SK-N-SH (cell line): ENCODE measurements around the gene OTOA. TPM values are rescaled to one million over a fixed set of nuclear protein-coding genes. Genes with fewer than 3 reads are reported as not detected.

Experiments
- CTCF ChIA-PET: fragments of 300-600, 350-600 bp; formaldehyde crosslinking; extraction: SDS; loops from one replicate; lab custom pipeline; 2021; lab: Yijun Ruan, JAX
- POLR2A ChIA-PET: fragments of 350-600 bp; sonication (Branson Sonifier 250); formaldehyde crosslinking; extraction: SDS; loops from one replicate; lab custom pipeline; 2020; ENCODE audit warnings: antibody characterized with exemption, inconsistent platforms; lab: Yijun Ruan, JAX
- DNase-seq: peaks from one replicate; pipeline ENCODE4 v3.0.0; 2012
- H2AFZ ChIP-seq: fragments of 200-600 bp; sonication (generic); 2 replicates; pipeline ENCODE4 v1.8.1; 2016; ENCODE audit warnings: antibody characterized with exemption, mild to moderate bottlenecking, low read depth
- H3F3A ChIP-seq: fragments of 200-600 bp; sonication (generic); replicated peaks from 2 replicates; pipeline ENCODE3; 2016; ENCODE audit warnings: antibody characterized with exemption, mild to moderate bottlenecking; ENCODE audit not compliant: insufficient read depth
- H3K27ac ChIP-seq, 2 experiments: fragments of 200-500 bp in 1 of 2; fragments of 200-600 bp in 1 of 2; sonication (Bioruptor generic) in 1 of 2; sonication (generic), shearing (Covaris generic) in 1 of 2; 2 replicates each; pipeline versions ENCODE4 v1.5.1 to v1.6.1; 2014 to 2016; ENCODE audit warnings: low read depth in 2 of 2, inconsistent platforms in 1 of 2, low read length in 1 of 2, mild to moderate bottlenecking in 1 of 2, mixed read lengths in 1 of 2
- H3K27me3 ChIP-seq: fragments of 200-600 bp; sonication (generic), shearing (Covaris generic); 2 replicates; pipeline ENCODE4 v1.6.1; 2016; ENCODE audit warnings: mixed run types; ENCODE audit not compliant: insufficient read depth
- H3K36me3 ChIP-seq, 2 experiments: fragments of 200-500 bp in 1 of 2; fragments of 200-600 bp in 1 of 2; sonication (Bioruptor generic) in 1 of 2; sonication (generic) in 1 of 2; replicated peaks in 1 of 2; 2 replicates each; pipeline versions ENCODE3 to v1.5.1; 2014 to 2016; ENCODE audit warnings: low read length in 1 of 2, mild to moderate bottlenecking in 1 of 2; ENCODE audit not compliant: insufficient read depth in 2 of 2, control insufficient read depth in 1 of 2
- H3K4me1 ChIP-seq, 2 experiments: fragments of 200-500 bp in 1 of 2; fragments of 200-600 bp in 1 of 2; sonication (Bioruptor generic) in 1 of 2; sonication (generic), shearing (Covaris generic) in 1 of 2; 2 replicates each; pipeline versions ENCODE4 v1.5.1 to v1.6.1; 2014 to 2016; ENCODE audit warnings: low read depth in 1 of 2, low read length in 1 of 2, mixed run types in 1 of 2; ENCODE audit not compliant: insufficient read depth in 2 of 2, control insufficient read depth in 1 of 2
- H3K4me2 ChIP-seq: fragments of 200-600 bp; sonication (generic), shearing (Covaris generic); 2 replicates; pipeline ENCODE4 v1.6.1; 2017; ENCODE audit warnings: mixed run types
- H3K4me3 ChIP-seq, 2 experiments: fragments of 200-500 bp in 1 of 2; fragments of 200-600 bp in 1 of 2; sonication (Bioruptor generic) in 1 of 2; sonication (generic), shearing (Covaris generic) in 1 of 2; 2 replicates each; pipeline versions ENCODE4 v1.5.1 to v1.8.1; 2014 to 2016; ENCODE audit warnings: low read depth in 2 of 2, inconsistent platforms in 1 of 2, low read length in 1 of 2, mild to moderate bottlenecking in 1 of 2, mixed read lengths in 1 of 2, moderate library complexity in 1 of 2
- H3K79me2 ChIP-seq: fragments of 200-600 bp; sonication (generic); 2 replicates; pipeline ENCODE4 v1.8.1; 2017; ENCODE audit warnings: mild to moderate bottlenecking; ENCODE audit not compliant: insufficient read depth
- H3K9ac ChIP-seq: fragments of 200-600 bp; sonication (generic); 2 replicates; pipeline ENCODE4 v1.6.1; 2017; ENCODE audit warnings: mixed run types
- H3K9me2 ChIP-seq: fragments of 200-600 bp; sonication (generic); 2 replicates; pipeline ENCODE4 v1.6.1; 2017; ENCODE audit warnings: mixed run types
- H3K9me3 ChIP-seq: fragments of 200-600 bp; sonication (generic); 2 replicates; pipeline ENCODE4 v1.6.1; 2017; ENCODE audit warnings: mixed run types, mild to moderate bottlenecking, moderate library complexity
- H4K20me1 ChIP-seq: fragments of 200-600 bp; sonication (generic); 2 replicates; pipeline ENCODE4 v1.6.1; 2017; ENCODE audit warnings: mild to moderate bottlenecking, mixed run types; ENCODE audit not compliant: insufficient read depth
- CHD2 ChIP-seq: fragments of 150-350 bp; IDR thresholded peaks from 2 replicates; pipeline ENCODE4 v1.6.1; 2018; ENCODE audit warnings: low read length; ENCODE audit not compliant: partially characterized antibody
- ELF1 ChIP-seq: IDR thresholded peaks from 2 replicates; pipeline ENCODE4 v1.4.0; 2012
- FOXJ3 ChIP-seq: sonication (generic); formaldehyde crosslinking; IDR thresholded peaks from 2 replicates; pipeline ENCODE4 v1.5.1; 2020; ENCODE audit warnings: mild to moderate bottlenecking, missing genetic modification reagents
- FOXM1 ChIP-seq: IDR thresholded peaks from 2 replicates; pipeline ENCODE4 v1.4.0; 2012; ENCODE audit warnings: low read depth, mild to moderate bottlenecking
- GATA2 ChIP-seq: sonication (generic); formaldehyde crosslinking; IDR thresholded peaks from 2 replicates; pipeline ENCODE4 v1.5.0; 2020; ENCODE audit warnings: mild to moderate bottlenecking, missing genetic modification reagents
- IRF3 ChIP-seq: fragments of 150-350 bp; IDR thresholded peaks from 2 replicates; pipeline ENCODE4 v1.6.1; 2016; ENCODE audit warnings: mild to moderate bottlenecking, low read depth, low read length
- JUND ChIP-seq: IDR thresholded peaks from 2 replicates; pipeline ENCODE4 v1.4.0; 2012
- NFIC ChIP-seq: IDR thresholded peaks from 2 replicates; pipeline ENCODE4 v1.4.0; 2012; ENCODE audit warnings: borderline replicate concordance
- NRF1 ChIP-seq: IDR thresholded peaks from 2 replicates; pipeline ENCODE4 v1.6.1; 2012; ENCODE audit warnings: low read depth, mild to moderate bottlenecking, low read length
- POLR2AphosphoS5 ChIP-seq: IDR thresholded peaks from 2 replicates; pipeline ENCODE4 v1.6.1; 2012; ENCODE audit warnings: low read depth, low read length
- RAD21 ChIP-seq: IDR thresholded peaks from 2 replicates; pipeline ENCODE4 v1.6.1; 2012; ENCODE audit warnings: mild to moderate bottlenecking, low read length
- SMC3 ChIP-seq: IDR thresholded peaks from 2 replicates; pipeline ENCODE4 v1.6.1; 2012; ENCODE audit warnings: low read depth, low read length, improper control_type of control experiment
- TCF12 ChIP-seq: IDR thresholded peaks from 2 replicates; pipeline ENCODE4 v1.4.0; 2012
- TEAD4 ChIP-seq: IDR thresholded peaks from 2 replicates; pipeline ENCODE4 v1.4.0; 2012; ENCODE audit warnings: mild to moderate bottlenecking, borderline replicate concordance; ENCODE audit not compliant: insufficient read depth
- USF1 ChIP-seq: IDR thresholded peaks from 2 replicates; pipeline ENCODE4 v1.4.0; 2012; ENCODE audit warnings: low read depth, borderline replicate concordance
- YY1 ChIP-seq: IDR thresholded peaks from 2 replicates; pipeline ENCODE4 v1.4.0; 2012; ENCODE audit warnings: low read depth, mild to moderate bottlenecking
- ZBTB33 ChIP-seq: IDR thresholded peaks from 2 replicates; pipeline ENCODE4 v1.4.0; 2012; ENCODE audit warnings: low read depth, borderline replicate concordance
- WGBS: methylation state at CpG from one replicate; pipeline ENCODE4 v1.1.6; 2017; ENCODE audit warnings: low lambda C conversion rate; 5-methylcytosine and 5-hydroxymethylcytosine counted together
- polyA plus RNA-seq, 3 experiments: library from polyadenylated mRNA; depleted of rRNA; stranded (reverse); fragments of >200 nt; gene quantifications; 2 replicates each; pipeline ENCODE4 v1.2.3, GENCODE V29; 2012

Gene OTOA
- polyA plus RNA-seq, 1 of the 3 experiments (the other 2 are of a cell fraction) = 0.02 TPM

GRCh38 chr16:21637032-21637968, 26.5 kb upstream of the OTOA start:
- Histone ChIP-seq H3K36me3 (peaks cover 6 to 22% of the 10 kb centered on the region in 2 experiments), H3K4me3 (no peak overlapping the region), H3K27me3 (no peaks in the 10 kb centered on the region), H2AFZ (no peak overlapping the region), H4K20me1 (peaks cover 6% of the 10 kb centered on the region), H3F3A (peaks cover 22% of the 10 kb centered on the region), H3K9me3 (no peaks in the 10 kb centered on the region), H3K4me2 (no peak overlapping the region), H3K4me1 (peaks cover 0 to 17% of the 10 kb centered on the region in 2 experiments; a peak in 2 of 4 replicates), H3K27ac (peak overlapping the region in 1 of 2 experiments; percentile 57; a peak in 2 of 4 replicates), H3K9me2 (no peaks in the 10 kb centered on the region), H3K9ac (no peak overlapping the region), H3K79me2 (peaks cover 48% of the 10 kb centered on the region)
- DNase-seq = no peak
- ChIA-PET CTCF (interaction anchor here (1.1 to 7.6 kb wide), 6 partner anchors 17 to 72 kb away, joined by 3 to 90 read pairs (median 4); no protein-coding TSS in a partner anchor), POLR2A (no interaction called here)
- TF ChIP-seq SMC3 = no peak
- TF ChIP-seq TEAD4 = no peak
- TF ChIP-seq POLR2AphosphoS5 = no peak
- no peak for TF ChIP-seq YY1
- TF ChIP-seq JUND = no peak
- TF ChIP-seq NRF1 = no peak
- TF ChIP-seq FOXJ3 = no peak
- no peak for TF ChIP-seq ZBTB33
- no peak for TF ChIP-seq ELF1
- no peak for TF ChIP-seq IRF3
- no peak for TF ChIP-seq TCF12
- TF ChIP-seq NFIC = no peak
- TF ChIP-seq USF1 = no peak
- TF ChIP-seq FOXM1 = no peak
- TF ChIP-seq RAD21 = no peak
- TF ChIP-seq GATA2 (CRISPR knock-in tag) = no peak
- TF ChIP-seq CHD2 = no peak
- WGBS = 99% methylated on average over 31 of the region's 37 CpGs
